ENCODE measurements around the gene GOSR2. TPM values are rescaled to one million over a fixed set of nuclear protein-coding genes. Genes with fewer than 3 reads are reported as not detected.

Gene GOSR2
- total and polyA plus RNA-seq, 2 of the 13 experiments (the other 11 are each of a cell fraction or from before 2014, with no cell fraction given): 61.5 to 63.9 TPM

- H3K79me2 ChIP-seq (ENCODE audit: insufficient read depth, low read length): no peaks in the 10 kb centered on the region
- peaks cover 44% of the 10 kb centered on the region for H3K4me1 ChIP-seq (ENCODE audit: insufficient read depth, low read length)
- POLR2A ChIA-PET: no interaction called here
- ATAC-seq: peak; percentile 9; the same call in 2 of the 3 replicates
- intact Hi-C loops (cut with micrococcal nuclease; ENCODE audit: unreplicated experiment) (no loop called here), in situ Hi-C loops (cut with HindIII; ENCODE audit: extremely low pct_ligation_motif_present, low pct_unique_long_range_greater_than_20kb) (no loop called here)
- no TSS peak for BruUV-seq (replicated peaks)
- no peaks in the 10 kb centered on the region for H3K36me3 ChIP-seq (replicated peaks in 1 of 2; ENCODE audit: control insufficient read depth in 1 of 2, insufficient read depth in 2 of 2, low read length in 2 of 2)
- H4K20me1 ChIP-seq (ENCODE audit: insufficient read depth, low read length): no peaks in the 10 kb centered on the region
- no peak overlapping the region for H3K4me3 ChIP-seq (replicated peaks in 1 of 3; ENCODE audit: insufficient read depth in 1 of 3, low read depth in 2 of 3, low read length in 3 of 3)
- no peak overlapping the region for H3K9ac ChIP-seq (ENCODE audit: insufficient read depth, low read depth, low read length)
- no peaks in the 10 kb centered on the region for H3K9me3 ChIP-seq (ENCODE audit: low read length)
- 15% methylated on average over 4 of the region's 4 CpGs for WGBS (ENCODE audit: low lambda C conversion rate)
- peaks cover 1 to 39% of the 10 kb centered on the region in 2 experiments; a peak in 4 of 5 replicates for H3K27me3 ChIP-seq (ENCODE audit: control insufficient read depth in 1 of 2, insufficient read depth in 2 of 2, low read length in 2 of 2)
- H2AFZ ChIP-seq (ENCODE audit: low read length): no peak overlapping the region
- no peak overlapping the region for H3K27ac ChIP-seq (ENCODE audit: extremely low read length, insufficient read depth, low read length)
- H3K4me2 ChIP-seq (ENCODE audit: low read depth, low read length): peak overlapping the region; percentile 19
- no peak for DNase-seq (ENCODE audit: low spot score)
- CTCF ChIA-PET (ENCODE audit: low intra/inter-chr PET ratio, low total read pairs): no interaction called here
- TF ChIP-seq RARA (CRISPR knock-in tag; IDR thresholded peaks at IDR 0.05): peak; percentile 66
- no peak for TF ChIP-seq SATB2 (CRISPR knock-in tag; IDR thresholded peaks at IDR 0.05)
- peak; percentile 51 for TF ChIP-seq TEAD3 (CRISPR knock-in tag; optimal IDR thresholded peaks at IDR 0.05; ENCODE audit: borderline replicate concordance)
- no peak for TF ChIP-seq ESRRA (CRISPR knock-in tag; IDR thresholded peaks at IDR 0.05; ENCODE audit: low read depth)
- TF ChIP-seq BCL6 (CRISPR knock-in tag; IDR thresholded peaks at IDR 0.05): peak; percentile 82
- peak; percentile 38; the same call in 1 of the 2 replicates for TF ChIP-seq HNF4A (CRISPR knock-in tag; IDR thresholded peaks at IDR 0.05)
- TF ChIP-seq KDM2A (CRISPR knock-in tag; IDR thresholded peaks at IDR 0.05; ENCODE audit: borderline replicate concordance, low read depth): no peak
- TF ChIP-seq ZNF335 (CRISPR knock-in tag; IDR thresholded peaks at IDR 0.05): 0 out of 2 replicates have a peak, but pooled peaks have one; percentile 37
- TF ChIP-seq ARID5B (CRISPR knock-in tag; IDR thresholded peaks at IDR 0.05): peak; percentile 39; the same call in 1 of the 2 replicates
- TF ChIP-seq FOXA3 (CRISPR knock-in tag; IDR thresholded peaks at IDR 0.05): peak; percentile 41; the same call in 1 of the 2 replicates
- 0 out of 2 replicates have a peak, but pooled peaks have one; percentile 20 for TF ChIP-seq ZBTB7B (CRISPR knock-in tag; IDR thresholded peaks at IDR 0.05)
- 0 out of 4 replicates have a peak, but pooled peaks of 1 of the 2 experiments have one; percentile 18 for TF ChIP-seq NR2F1 (CRISPR knock-in tag; IDR thresholded peaks at IDR 0.05)
- no peak for TF ChIP-seq PAWR (CRISPR knock-in tag; IDR thresholded peaks at IDR 0.05; ENCODE audit: borderline replicate concordance)
- TF ChIP-seq GATAD2A (CRISPR knock-in tag; IDR thresholded peaks at IDR 0.05): peak; percentile 57
- no peak for TF ChIP-seq TFE3 (CRISPR knock-in tag; IDR thresholded peaks at IDR 0.05)
- 0 out of 2 replicates have a peak, but pooled peaks have one; percentile 8 for TF ChIP-seq SOX5 (CRISPR knock-in tag; IDR thresholded peaks at IDR 0.05; ENCODE audit: borderline replicate concordance)
- TF ChIP-seq, protein P1, sequence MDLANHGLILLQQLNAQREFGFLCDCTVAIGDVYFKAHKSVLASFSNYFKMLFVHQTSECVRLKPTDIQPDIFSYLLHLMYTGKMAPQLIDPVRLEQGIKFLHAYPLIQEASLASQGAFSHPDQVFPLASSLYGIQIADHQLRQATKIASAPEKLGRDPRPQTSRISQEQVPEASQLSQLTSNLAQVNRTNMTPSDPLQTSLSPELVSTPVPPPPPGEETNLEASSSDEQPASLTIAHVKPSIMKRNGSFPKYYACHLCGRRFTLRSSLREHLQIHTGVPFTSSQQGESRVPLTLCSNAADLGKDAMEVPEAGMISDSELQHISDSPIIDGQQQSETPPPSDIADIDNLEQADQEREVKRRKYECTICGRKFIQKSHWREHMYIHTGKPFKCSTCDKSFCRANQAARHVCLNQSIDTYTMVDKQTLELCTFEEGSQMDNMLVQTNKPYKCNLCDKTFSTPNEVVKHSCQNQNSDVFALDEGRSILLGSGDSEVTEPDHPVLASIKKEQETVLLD (CRISPR knock-in tag; IDR thresholded peaks at IDR 0.05; ENCODE audit: low read depth): no peak
- FAIRE-seq: peak; percentile 60
Observed at GRCh38 chr17:46889519-46889918, 33.4 kb upstream of the GOSR2 start.

All from HepG2 (cell line).